ENCODE results near the gene PCBD1. TPM values are rescaled to one million over a fixed set of nuclear protein-coding genes. Genes with fewer than 3 reads are reported as not detected.

PCBD1 gene
- total RNA-seq, 1 experiment from 2014 or later, result 39.7 TPM

DNA sequence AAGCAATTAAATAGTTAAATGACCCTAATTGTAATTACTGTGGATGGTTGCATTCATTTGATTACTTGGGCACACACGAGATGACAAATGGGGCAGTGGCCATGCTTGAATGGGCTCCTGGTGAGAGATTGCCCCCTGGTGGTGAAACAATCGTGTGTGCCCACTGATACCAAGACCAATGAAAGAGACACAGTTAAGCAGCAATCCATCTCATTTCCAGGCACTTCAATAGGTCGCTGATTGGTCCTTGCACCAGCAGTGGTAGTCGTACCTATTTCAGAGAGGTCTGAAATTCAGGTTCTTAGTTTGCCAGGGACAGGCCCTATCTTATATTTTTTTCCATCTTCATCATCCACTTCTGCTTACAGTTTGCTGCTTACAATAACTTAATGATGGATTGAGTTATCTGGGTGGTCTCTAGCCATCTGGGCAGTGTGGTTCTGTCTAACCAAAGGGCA, 8.3 kb downstream of the PCBD1 start:
- no peak overlapping the region for H3K4ac ChIP-seq (ENCODE audit: low read depth, low read length)
- H3K23me2 ChIP-seq (ENCODE audit: insufficient read length, low read depth, low read length, poor library complexity, severe bottlenecking), result no peaks in the 10 kb centered on the region
- H4K20me1 ChIP-seq (ENCODE audit: control insufficient read depth, insufficient read depth, insufficient read length), result no peaks in the 10 kb centered on the region
- Mint-ChIP-seq H3K4me1 (peaks cover 13% of the 10 kb centered on the region in 2 experiments), H3K27ac (no peak overlapping the region), H3K36me3 (ENCODE audit: insufficient read depth in 1 of 3, low read depth in 3 of 3) (peaks cover 31 to 69% (median 58%) of the 10 kb centered on the region in 3 experiments), H3K9me3 (no peaks in the 10 kb centered on the region), H3K4me3 (no peak overlapping the region), H3K27me3 (ENCODE audit: low read depth) (no peaks in the 10 kb centered on the region)
- no peak overlapping the region for H2AK5ac ChIP-seq (ENCODE audit: insufficient read length, low read length)
- no peaks in the 10 kb centered on the region for H3K79me2 ChIP-seq (ENCODE audit: insufficient read depth, low read length)
- H3T11ph ChIP-seq (ENCODE audit: low read length), result no peak overlapping the region
- H3K9me3 ChIP-seq (ENCODE audit: control insufficient read depth, low read depth, low read length), result no peaks in the 10 kb centered on the region
- no peaks in the 10 kb centered on the region for H3K27me3 ChIP-seq (ENCODE audit: insufficient read depth, low read length)
- no peak overlapping the region for H3K23ac ChIP-seq (ENCODE audit: insufficient read length, low read depth, low read length)
- H2BK12ac ChIP-seq (ENCODE audit: insufficient read length, low read depth, low read length), result no peak overlapping the region
- H2BK5ac ChIP-seq (ENCODE audit: insufficient read length, low read length), result no peak overlapping the region
- H3K4me1 ChIP-seq (ENCODE audit: insufficient read depth, low read length), result no peaks in the 10 kb centered on the region; the same call in 1 of the 2 replicates
- H3K18ac ChIP-seq (ENCODE audit: insufficient read length, low read depth, low read length), result no peak overlapping the region
- H2BK20ac ChIP-seq (ENCODE audit: low read depth, low read length, poor library complexity, severe bottlenecking), result no peak overlapping the region
- TF ChIP-seq CTCF (conservative IDR thresholded peaks at IDR 0.05), result peak; percentile 93
- no peak overlapping the region for H3K56ac ChIP-seq (ENCODE audit: insufficient read length, low read depth, low read length)
- no peak overlapping the region for H4K91ac ChIP-seq (ENCODE audit: insufficient read length, low read depth, low read length)
- no peak overlapping the region for H3K27ac ChIP-seq (ENCODE audit: insufficient read length, low read depth, low read length)
- H3K79me1 ChIP-seq (ENCODE audit: insufficient read depth, low read depth, low read length, poor library complexity, severe bottlenecking), result no peaks in the 10 kb centered on the region
- no peak overlapping the region for H2AFZ ChIP-seq (ENCODE audit: low read length)
- H3K14ac ChIP-seq (ENCODE audit: insufficient read depth, low read length), result no peak overlapping the region
- no peak overlapping the region for H2BK15ac ChIP-seq (ENCODE audit: low read depth, low read length)
- H4K8ac ChIP-seq (replicated peaks; ENCODE audit: insufficient read length, low read depth, low read length), result no peak overlapping the region
- H3K4me2 ChIP-seq (ENCODE audit: insufficient read depth, insufficient read length, low read length), result no peak overlapping the region
- peak; percentile 73 for DNase-seq
- WGBS (ENCODE audit: extremely low coverage, insufficient read length, low lambda C conversion rate), result no CpG with 5 or more reads among the region's 4 CpGs
- no peak overlapping the region for H2BK120ac ChIP-seq (ENCODE audit: low read depth, low read length, poor library complexity, severe bottlenecking)
- H3K9ac ChIP-seq (ENCODE audit: extremely low read depth, insufficient read length, low read length), result no peak overlapping the region
- H4K5ac ChIP-seq (ENCODE audit: insufficient read length, low read depth, low read length), result no peak overlapping the region

Data from H9 (cell line).